KMS-11 (cell line): ENCODE data around the gene KMT2D.

Experiments used
- H2AFZ ChIP-seq: fragments of 200-600 bp; sonication (generic); 2 replicates; pipeline ENCODE4 v1.6.1; 2016; ENCODE audit warnings: antibody characterized with exemption, mixed run types, low read depth
- H3K27ac ChIP-seq: fragments of 200-600 bp; sonication (generic); 2 replicates; pipeline ENCODE4 v1.6.1; 2016; ENCODE audit warnings: mild to moderate bottlenecking, mixed run types
- H3K27me3 ChIP-seq: fragments of 200-600 bp; sonication (generic); 2 replicates; pipeline ENCODE4 v1.6.1; 2017; ENCODE audit warnings: mild to moderate bottlenecking, low read depth, mixed run types, moderate library complexity; ENCODE audit not compliant: insufficient read depth
- H3K36me3 ChIP-seq: fragments of 200-600 bp; sonication (generic); 2 replicates; pipeline ENCODE4 v1.6.1; 2017; ENCODE audit warnings: mild to moderate bottlenecking, mixed run types; ENCODE audit not compliant: insufficient read depth
- H3K4me1 ChIP-seq: fragments of 200-600 bp; sonication (generic); 2 replicates; pipeline ENCODE4 v1.6.1; 2016; ENCODE audit warnings: mild to moderate bottlenecking, low read depth, mixed run types; ENCODE audit not compliant: poor library complexity, severe bottlenecking
- H3K4me2 ChIP-seq: fragments of 200-600 bp; sonication (generic); 2 replicates; pipeline ENCODE4 v1.7.0; 2016; ENCODE audit warnings: mild to moderate bottlenecking, mixed run types
- H3K4me3 ChIP-seq: fragments of 200-600 bp; sonication (generic); IDR thresholded peaks from 2 replicates; pipeline ENCODE4 v1.6.1; 2017; ENCODE audit warnings: low read depth, low read length, mixed read lengths; ENCODE audit not compliant: insufficient read depth
- H3K79me2 ChIP-seq: fragments of 200-600 bp; sonication (generic); 2 replicates; pipeline ENCODE4 v1.6.1; 2016; ENCODE audit warnings: low read depth, mixed run types; ENCODE audit not compliant: insufficient read depth
- H3K9ac ChIP-seq: fragments of 200-600 bp; sonication (generic); 2 replicates; pipeline ENCODE4 v1.6.1; 2016; ENCODE audit warnings: mild to moderate bottlenecking, mixed run types
- H4K20me1 ChIP-seq: fragments of 200-600 bp; sonication (generic); 2 replicates; pipeline ENCODE4 v1.6.1; 2016; ENCODE audit warnings: mild to moderate bottlenecking, mixed run types; ENCODE audit not compliant: insufficient read depth
- TF ChIP-seq, protein P1 (sequence below): fragments of 200-600 bp; sonication (generic); conservative IDR thresholded peaks from 2 replicates; pipeline ENCODE4 v1.6.1; 2017; ENCODE audit warnings: low read depth, mild to moderate bottlenecking, antibody characterized with exemption, low read length, moderate library complexity, mixed read lengths

Gene KMT2D

DNA sequence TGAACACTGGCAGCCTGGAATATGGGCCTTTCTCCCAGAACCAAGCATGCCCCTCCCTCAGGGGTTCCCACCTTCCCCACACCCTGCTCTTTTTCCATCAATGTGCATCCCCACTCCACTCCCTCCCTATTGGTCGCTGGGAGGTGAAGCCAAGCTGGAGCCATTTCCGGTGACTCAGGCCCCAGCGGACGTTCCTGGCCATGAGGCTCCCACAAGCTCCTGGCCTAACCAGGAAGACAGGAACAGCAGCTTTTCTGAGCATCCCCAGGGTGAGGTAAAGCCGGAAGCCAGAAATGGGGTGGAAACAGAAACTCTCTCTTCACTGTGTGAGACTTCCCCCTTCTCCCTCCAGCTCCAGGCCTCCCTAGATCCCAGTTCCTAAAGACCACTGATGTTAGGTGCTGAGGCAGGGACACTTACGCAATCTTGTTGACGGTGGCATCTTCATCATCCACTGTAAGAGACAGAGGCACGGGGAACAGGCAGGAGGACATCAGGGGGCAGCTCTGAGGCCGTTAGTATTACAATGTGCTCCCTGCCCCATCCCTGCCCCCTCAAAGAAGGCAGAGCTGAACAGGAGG lies 45.0 kb upstream of the KMT2D start:
- TF ChIP-seq, protein P1, sequence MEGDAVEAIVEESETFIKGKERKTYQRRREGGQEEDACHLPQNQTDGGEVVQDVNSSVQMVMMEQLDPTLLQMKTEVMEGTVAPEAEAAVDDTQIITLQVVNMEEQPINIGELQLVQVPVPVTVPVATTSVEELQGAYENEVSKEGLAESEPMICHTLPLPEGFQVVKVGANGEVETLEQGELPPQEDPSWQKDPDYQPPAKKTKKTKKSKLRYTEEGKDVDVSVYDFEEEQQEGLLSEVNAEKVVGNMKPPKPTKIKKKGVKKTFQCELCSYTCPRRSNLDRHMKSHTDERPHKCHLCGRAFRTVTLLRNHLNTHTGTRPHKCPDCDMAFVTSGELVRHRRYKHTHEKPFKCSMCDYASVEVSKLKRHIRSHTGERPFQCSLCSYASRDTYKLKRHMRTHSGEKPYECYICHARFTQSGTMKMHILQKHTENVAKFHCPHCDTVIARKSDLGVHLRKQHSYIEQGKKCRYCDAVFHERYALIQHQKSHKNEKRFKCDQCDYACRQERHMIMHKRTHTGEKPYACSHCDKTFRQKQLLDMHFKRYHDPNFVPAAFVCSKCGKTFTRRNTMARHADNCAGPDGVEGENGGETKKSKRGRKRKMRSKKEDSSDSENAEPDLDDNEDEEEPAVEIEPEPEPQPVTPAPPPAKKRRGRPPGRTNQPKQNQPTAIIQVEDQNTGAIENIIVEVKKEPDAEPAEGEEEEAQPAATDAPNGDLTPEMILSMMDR = no peak
- H3K36me3 ChIP-seq = no peaks in the 10 kb centered on the region
- no peaks in the 10 kb centered on the region for H3K79me2 ChIP-seq
- H3K4me2 ChIP-seq = no peak overlapping the region
- no peaks in the 10 kb centered on the region for H4K20me1 ChIP-seq
- no peaks in the 10 kb centered on the region for H3K27me3 ChIP-seq
- no peak overlapping the region for H3K27ac ChIP-seq
- H2AFZ ChIP-seq = no peak overlapping the region
- H3K4me1 ChIP-seq = peaks cover 6% of the 10 kb centered on the region
- H3K4me3 ChIP-seq = no peak overlapping the region
- no peak overlapping the region for H3K9ac ChIP-seq

DNA sequence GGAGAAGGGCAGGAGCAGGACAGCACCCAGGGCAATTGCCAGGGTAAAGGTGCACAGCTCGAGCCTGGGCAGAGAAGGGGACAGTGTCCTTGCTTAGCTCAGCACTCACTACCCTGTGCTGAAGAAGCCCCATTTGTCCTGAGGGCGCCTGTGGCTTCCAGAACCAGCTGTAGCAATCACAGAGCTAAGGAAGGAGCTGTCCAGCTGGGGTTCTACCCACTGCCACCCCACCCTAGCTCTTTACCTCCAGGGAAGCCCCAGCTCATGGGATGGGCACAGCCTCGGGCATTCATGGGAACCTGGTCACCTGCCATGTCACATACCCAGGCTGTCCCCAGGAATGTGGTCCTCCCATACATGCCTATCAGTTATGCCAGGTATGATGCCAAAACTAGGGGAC lies 44.2 kb upstream of the KMT2D start:
- H3K27me3 ChIP-seq = no peaks in the 10 kb centered on the region
- H3K4me1 ChIP-seq = peaks cover 6% of the 10 kb centered on the region
- no peaks in the 10 kb centered on the region for H3K36me3 ChIP-seq
- TF ChIP-seq, protein P1 = no peak
- H3K79me2 ChIP-seq = no peaks in the 10 kb centered on the region
- no peak overlapping the region for H2AFZ ChIP-seq
- no peak overlapping the region for H3K4me3 ChIP-seq
- H3K9ac ChIP-seq = no peak overlapping the region
- H3K27ac ChIP-seq = no peak overlapping the region
- H4K20me1 ChIP-seq = no peaks in the 10 kb centered on the region
- no peak overlapping the region for H3K4me2 ChIP-seq

DNA sequence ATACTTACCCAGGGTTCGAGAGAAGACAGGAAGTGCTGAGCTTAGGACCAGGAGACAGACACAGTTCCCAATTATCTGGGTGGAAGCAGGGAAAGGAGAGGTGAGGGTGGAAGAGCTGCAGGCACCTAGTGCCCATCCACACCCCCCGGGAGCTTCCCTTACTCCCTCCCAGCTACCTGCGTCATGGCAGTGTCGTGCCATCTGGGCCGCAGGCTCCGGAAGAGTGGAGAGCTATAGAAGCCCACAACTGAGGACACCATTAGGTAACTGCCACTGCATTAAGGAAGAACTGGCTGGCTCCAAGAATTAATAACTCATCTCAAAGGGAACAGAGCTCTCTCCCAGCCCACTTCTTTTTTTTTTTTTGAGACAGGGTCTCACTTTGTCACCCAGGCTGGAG lies 39.8 kb upstream of the KMT2D start:
- H3K4me2 ChIP-seq = no peak overlapping the region
- no peak overlapping the region for H2AFZ ChIP-seq
- H3K4me3 ChIP-seq = no peak overlapping the region
- TF ChIP-seq, protein P1 = no peak
- H4K20me1 ChIP-seq = no peaks in the 10 kb centered on the region
- H3K27ac ChIP-seq = no peak overlapping the region
- H3K9ac ChIP-seq = no peak overlapping the region
- no peaks in the 10 kb centered on the region for H3K27me3 ChIP-seq
- no peaks in the 10 kb centered on the region for H3K36me3 ChIP-seq
- no peaks in the 10 kb centered on the region for H3K79me2 ChIP-seq
- H3K4me1 ChIP-seq = no peaks in the 10 kb centered on the region

DNA sequence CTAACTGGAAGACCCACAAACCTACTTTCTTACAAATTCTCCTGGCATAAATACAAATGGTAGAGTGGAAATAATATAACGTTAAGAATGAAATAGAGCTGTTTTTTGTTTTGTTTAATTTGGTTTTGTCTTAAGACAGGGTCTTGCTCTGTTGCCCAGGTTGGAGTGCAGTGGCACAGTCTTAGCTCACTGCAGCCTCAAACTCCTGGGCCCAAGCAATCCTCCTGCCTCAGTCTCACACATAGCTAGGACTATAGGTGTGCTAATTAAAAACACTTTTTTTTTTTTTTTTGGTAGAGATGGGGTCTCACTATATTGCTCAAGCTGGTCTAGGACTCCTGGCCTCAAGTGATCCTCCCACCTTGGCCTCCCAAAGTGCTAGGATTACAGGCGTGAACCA lies 38.1 kb upstream of the KMT2D start:
- Histone ChIP-seq H4K20me1 (no peaks in the 10 kb centered on the region), H3K4me3 (no peak overlapping the region), H3K27ac (no peak overlapping the region), H3K36me3 (no peaks in the 10 kb centered on the region), H3K27me3 (peaks cover 3% of the 10 kb centered on the region; the same call in 1 of the 2 replicates), H2AFZ (no peak overlapping the region), H3K79me2 (no peaks in the 10 kb centered on the region), H3K9ac (no peak overlapping the region), H3K4me1 (no peaks in the 10 kb centered on the region), H3K4me2 (no peak overlapping the region)
- TF ChIP-seq, protein P1 = no peak
